Measurements from ENCODE around the gene UBQLN4. TPM values are rescaled to one million over a fixed set of nuclear protein-coding genes. Genes with fewer than 3 reads are reported as not detected.

The UBQLN4 gene
- total and polyA plus RNA-seq, 4 donors: 7.4 to 17.8 (median 11.3) TPM

DNA sequence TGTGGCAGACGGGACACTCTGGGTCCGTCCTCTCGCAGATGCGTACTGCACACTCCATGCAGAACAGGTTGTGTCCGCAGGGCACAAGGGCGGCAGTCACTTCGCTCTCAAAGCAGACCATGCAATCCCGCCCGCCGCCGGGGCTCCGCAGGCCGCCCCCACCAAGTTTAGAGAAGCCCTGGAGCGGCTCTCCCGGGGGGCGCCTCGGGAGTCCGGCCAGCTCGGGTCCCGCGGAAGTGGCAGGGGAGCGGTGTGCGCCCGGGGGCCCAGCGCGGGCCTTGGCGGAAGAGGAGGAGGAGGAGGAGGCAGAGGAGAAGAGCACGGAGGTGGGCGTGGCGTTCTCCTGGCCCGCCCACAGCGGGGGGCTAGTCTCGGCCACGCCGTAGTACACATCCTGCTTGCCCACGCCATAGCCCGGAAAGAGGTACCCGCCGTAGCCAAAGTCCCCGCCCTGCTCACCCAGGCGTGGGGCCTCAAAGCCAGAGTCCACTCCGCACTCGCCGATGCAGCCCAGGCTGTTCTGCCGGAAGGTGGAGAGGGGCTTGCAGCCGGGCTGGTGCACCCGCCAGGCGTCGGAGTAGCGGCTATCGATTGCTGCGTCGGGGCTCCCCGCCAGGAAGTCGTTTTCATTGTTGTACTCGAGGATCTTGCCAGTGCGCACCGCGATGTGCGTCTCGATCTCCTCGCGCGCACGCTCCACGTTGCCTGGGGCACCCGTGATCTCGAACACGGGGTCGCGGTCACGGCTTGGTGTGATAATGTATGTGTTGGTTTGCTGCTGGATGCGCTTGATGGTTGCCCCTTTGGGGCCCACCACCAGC, 23.2 kb upstream of the UBQLN4 start:
- Histone ChIP-seq H3K4me3 (ENCODE audit: low read depth in 1 of 3, low read length in 3 of 3) (peak overlapping the region; percentile 64 to 86 (median 69)), H3K4me1 (ENCODE audit: control insufficient read depth in 4 of 4, insufficient read depth in 4 of 4, low read length in 3 of 4) (peaks cover 5 to 33% (median 19%) of the 10 kb centered on the region in 4 donors), H3K9ac (ENCODE audit: low read depth in 1 of 2, low read length in 2 of 2) (peak overlapping the region; percentile 69 to 90), H3K27ac (ENCODE audit: low read depth in 1 of 2, low read length in 2 of 2) (peak overlapping the region; percentile 87 to 92), H3K36me3 (ENCODE audit: control insufficient read depth in 4 of 4, insufficient read depth in 3 of 4, low read depth in 1 of 4, low read length in 3 of 4) (no peaks in the 10 kb centered on the region), H3K9me3 (ENCODE audit: control insufficient read depth in 4 of 4, low read length in 3 of 4) (no peaks in the 10 kb centered on the region), H3K27me3 (ENCODE audit: control insufficient read depth in 4 of 4, insufficient read depth in 4 of 4, low read length in 3 of 4) (no peaks in the 10 kb centered on the region)
- peak; percentile 61 for TF ChIP-seq SP1 (IDR thresholded peaks at IDR 0.05)
- TF ChIP-seq, protein P1, sequence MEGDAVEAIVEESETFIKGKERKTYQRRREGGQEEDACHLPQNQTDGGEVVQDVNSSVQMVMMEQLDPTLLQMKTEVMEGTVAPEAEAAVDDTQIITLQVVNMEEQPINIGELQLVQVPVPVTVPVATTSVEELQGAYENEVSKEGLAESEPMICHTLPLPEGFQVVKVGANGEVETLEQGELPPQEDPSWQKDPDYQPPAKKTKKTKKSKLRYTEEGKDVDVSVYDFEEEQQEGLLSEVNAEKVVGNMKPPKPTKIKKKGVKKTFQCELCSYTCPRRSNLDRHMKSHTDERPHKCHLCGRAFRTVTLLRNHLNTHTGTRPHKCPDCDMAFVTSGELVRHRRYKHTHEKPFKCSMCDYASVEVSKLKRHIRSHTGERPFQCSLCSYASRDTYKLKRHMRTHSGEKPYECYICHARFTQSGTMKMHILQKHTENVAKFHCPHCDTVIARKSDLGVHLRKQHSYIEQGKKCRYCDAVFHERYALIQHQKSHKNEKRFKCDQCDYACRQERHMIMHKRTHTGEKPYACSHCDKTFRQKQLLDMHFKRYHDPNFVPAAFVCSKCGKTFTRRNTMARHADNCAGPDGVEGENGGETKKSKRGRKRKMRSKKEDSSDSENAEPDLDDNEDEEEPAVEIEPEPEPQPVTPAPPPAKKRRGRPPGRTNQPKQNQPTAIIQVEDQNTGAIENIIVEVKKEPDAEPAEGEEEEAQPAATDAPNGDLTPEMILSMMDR (IDR thresholded peaks at IDR 0.05; ENCODE audit: low read depth, low read length, missing input control): no peak
- TF ChIP-seq HNF4G (IDR thresholded peaks at IDR 0.05): peak; percentile 37
- TF ChIP-seq, protein P2, sequence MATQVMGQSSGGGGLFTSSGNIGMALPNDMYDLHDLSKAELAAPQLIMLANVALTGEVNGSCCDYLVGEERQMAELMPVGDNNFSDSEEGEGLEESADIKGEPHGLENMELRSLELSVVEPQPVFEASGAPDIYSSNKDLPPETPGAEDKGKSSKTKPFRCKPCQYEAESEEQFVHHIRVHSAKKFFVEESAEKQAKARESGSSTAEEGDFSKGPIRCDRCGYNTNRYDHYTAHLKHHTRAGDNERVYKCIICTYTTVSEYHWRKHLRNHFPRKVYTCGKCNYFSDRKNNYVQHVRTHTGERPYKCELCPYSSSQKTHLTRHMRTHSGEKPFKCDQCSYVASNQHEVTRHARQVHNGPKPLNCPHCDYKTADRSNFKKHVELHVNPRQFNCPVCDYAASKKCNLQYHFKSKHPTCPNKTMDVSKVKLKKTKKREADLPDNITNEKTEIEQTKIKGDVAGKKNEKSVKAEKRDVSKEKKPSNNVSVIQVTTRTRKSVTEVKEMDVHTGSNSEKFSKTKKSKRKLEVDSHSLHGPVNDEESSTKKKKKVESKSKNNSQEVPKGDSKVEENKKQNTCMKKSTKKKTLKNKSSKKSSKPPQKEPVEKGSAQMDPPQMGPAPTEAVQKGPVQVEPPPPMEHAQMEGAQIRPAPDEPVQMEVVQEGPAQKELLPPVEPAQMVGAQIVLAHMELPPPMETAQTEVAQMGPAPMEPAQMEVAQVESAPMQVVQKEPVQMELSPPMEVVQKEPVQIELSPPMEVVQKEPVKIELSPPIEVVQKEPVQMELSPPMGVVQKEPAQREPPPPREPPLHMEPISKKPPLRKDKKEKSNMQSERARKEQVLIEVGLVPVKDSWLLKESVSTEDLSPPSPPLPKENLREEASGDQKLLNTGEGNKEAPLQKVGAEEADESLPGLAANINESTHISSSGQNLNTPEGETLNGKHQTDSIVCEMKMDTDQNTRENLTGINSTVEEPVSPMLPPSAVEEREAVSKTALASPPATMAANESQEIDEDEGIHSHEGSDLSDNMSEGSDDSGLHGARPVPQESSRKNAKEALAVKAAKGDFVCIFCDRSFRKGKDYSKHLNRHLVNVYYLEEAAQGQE (IDR thresholded peaks at IDR 0.05): peak; percentile 64
- TF ChIP-seq HNF4A (conservative IDR thresholded peaks at IDR 0.05): peak; percentile 55 to 69
- peak in 1 of 2 donors; percentile 64 for TF ChIP-seq GABPA (IDR thresholded peaks at IDR 0.05 in 1 of 2, conservative IDR thresholded peaks at IDR 0.05 in 1 of 2)
- no peak for TF ChIP-seq FOXA1 (IDR thresholded peaks at IDR 0.05)
- TF ChIP-seq, protein P3, sequence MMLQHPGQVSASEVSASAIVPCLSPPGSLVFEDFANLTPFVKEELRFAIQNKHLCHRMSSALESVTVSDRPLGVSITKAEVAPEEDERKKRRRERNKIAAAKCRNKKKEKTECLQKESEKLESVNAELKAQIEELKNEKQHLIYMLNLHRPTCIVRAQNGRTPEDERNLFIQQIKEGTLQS (IDR thresholded peaks at IDR 0.05): no peak
- WGBS: 37% methylated on average over 73 of the region's 73 CpGs
- peak; percentile 68 for DNase-seq (ENCODE audit: low spot score)

DNA sequence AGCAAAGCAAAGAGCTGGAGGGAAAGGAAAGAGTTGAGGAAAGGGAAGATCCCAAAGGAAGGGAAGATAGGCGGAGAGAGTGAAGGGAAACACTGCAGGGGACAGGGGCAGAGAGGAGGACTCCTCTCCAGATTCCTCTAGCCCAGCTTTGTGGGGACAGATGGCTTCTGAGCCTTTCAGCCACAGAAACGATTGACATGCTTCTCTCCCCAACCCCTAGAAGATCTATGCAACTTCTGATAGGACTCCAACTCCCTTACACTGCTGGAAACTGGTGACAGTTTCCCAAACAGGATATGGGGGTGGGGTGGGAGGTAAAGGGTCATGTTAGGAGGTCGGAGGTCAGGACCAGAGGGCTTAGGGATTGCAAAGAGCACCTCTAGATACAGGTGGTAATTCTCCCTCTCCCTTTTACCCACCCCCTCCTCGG, 22.2 kb upstream of the UBQLN4 start:
- Histone ChIP-seq H3K4me1 (ENCODE audit: control insufficient read depth in 4 of 4, insufficient read depth in 4 of 4, low read length in 3 of 4) (peaks cover 6 to 29% (median 19%) of the 10 kb centered on the region in 4 donors), H3K27ac (ENCODE audit: low read depth in 1 of 2, low read length in 2 of 2) (peak overlapping the region; percentile 87 to 92)
- 32% methylated on average over 4 of the region's 4 CpGs for WGBS
- TF ChIP-seq YY1 (IDR thresholded peaks at IDR 0.05) (peak; percentile 2), GABPA (IDR thresholded peaks at IDR 0.05 in 1 of 2, conservative IDR thresholded peaks at IDR 0.05 in 1 of 2) (peak in 1 of 2 donors; percentile 32), TAF1 (conservative IDR thresholded peaks at IDR 0.05) (peak; percentile 69), RXRA (IDR thresholded peaks at IDR 0.05) (peak; percentile 77 to 82), FOXA2 (IDR thresholded peaks at IDR 0.05) (no peak), NR2F2 (IDR thresholded peaks at IDR 0.05) (peak; percentile 93), SP1 (IDR thresholded peaks at IDR 0.05) (peak; percentile 60), HNF4A (conservative IDR thresholded peaks at IDR 0.05) (peak; percentile 53 to 71), EGR1 (IDR thresholded peaks at IDR 0.05; ENCODE audit: low read depth in 2 of 2) (peak; percentile 23 to 46)
- TF ChIP-seq, protein P3 (IDR thresholded peaks at IDR 0.05): no peak
- TF ChIP-seq, protein P4, sequence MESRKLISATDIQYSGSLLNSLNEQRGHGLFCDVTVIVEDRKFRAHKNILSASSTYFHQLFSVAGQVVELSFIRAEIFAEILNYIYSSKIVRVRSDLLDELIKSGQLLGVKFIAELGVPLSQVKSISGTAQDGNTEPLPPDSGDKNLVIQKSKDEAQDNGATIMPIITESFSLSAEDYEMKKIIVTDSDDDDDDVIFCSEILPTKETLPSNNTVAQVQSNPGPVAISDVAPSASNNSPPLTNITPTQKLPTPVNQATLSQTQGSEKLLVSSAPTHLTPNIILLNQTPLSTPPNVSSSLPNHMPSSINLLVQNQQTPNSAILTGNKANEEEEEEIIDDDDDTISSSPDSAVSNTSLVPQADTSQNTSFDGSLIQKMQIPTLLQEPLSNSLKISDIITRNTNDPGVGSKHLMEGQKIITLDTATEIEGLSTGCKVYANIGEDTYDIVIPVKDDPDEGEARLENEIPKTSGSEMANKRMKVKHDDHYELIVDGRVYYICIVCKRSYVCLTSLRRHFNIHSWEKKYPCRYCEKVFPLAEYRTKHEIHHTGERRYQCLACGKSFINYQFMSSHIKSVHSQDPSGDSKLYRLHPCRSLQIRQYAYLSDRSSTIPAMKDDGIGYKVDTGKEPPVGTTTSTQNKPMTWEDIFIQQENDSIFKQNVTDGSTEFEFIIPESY (IDR thresholded peaks at IDR 0.05): no peak
- TF ChIP-seq, protein P1 (IDR thresholded peaks at IDR 0.05; ENCODE audit: low read depth, low read length, missing input control): no peak
- TF ChIP-seq, protein P2 (IDR thresholded peaks at IDR 0.05): peak; percentile 34

More for the DNA sequence above, 22.2 kb upstream of the UBQLN4 start:
- H3K27me3 ChIP-seq (ENCODE audit: control insufficient read depth in 4 of 4, insufficient read depth in 4 of 4, low read length in 3 of 4): no peaks in the 10 kb centered on the region
- H3K9ac ChIP-seq (ENCODE audit: low read depth in 1 of 2, low read length in 2 of 2): peak overlapping the region; percentile 69 to 90
- no peaks in the 10 kb centered on the region for H3K9me3 ChIP-seq (ENCODE audit: control insufficient read depth in 4 of 4, low read length in 3 of 4)
- no peaks in the 10 kb centered on the region for H3K36me3 ChIP-seq (ENCODE audit: control insufficient read depth in 4 of 4, insufficient read depth in 3 of 4, low read depth in 1 of 4, low read length in 3 of 4)
- H3K4me3 ChIP-seq (ENCODE audit: low read depth in 1 of 3, low read length in 3 of 3): peak overlapping the region; percentile 64 to 86 (median 69)
- DNase-seq (ENCODE audit: low spot score): no peak

Measured in liver (tissue), 9 donors.